Left renal cortex interstitium (tissue), 4 donors: ENCODE measurements around the gene MAP7D2. TPM values are rescaled to one million over a fixed set of nuclear protein-coding genes. Genes with fewer than 3 reads are reported as not detected.
"Not testable (repeated sequence)": the region's sequence is repeated elsewhere in the genome, so short reads cannot be mapped to it uniquely, and the experiment has no call there.

ENCODE experiments used
- DNase-seq, 4 donors: peaks; one replicate each; pipeline ENCODE4 v3.0.0-alpha.2; 2013; ENCODE audit warnings: low read depth in 4 of 4, low spot score in 2 of 4, missing footprints in 1 of 4
- polyA plus RNA-seq, 4 donors: library from polyadenylated mRNA; unstranded; fragments of 120-200 nt; gene quantifications; one replicate each; pipeline ENCODE4 v1.2.1, GENCODE V29; 2013; ENCODE audit not compliant: insufficient read length in 4 of 4

MAP7D2 gene
- polyA plus RNA-seq: 1 to 10 TPM; 2.4 to 5.1 (median 3.3) TPM

GRCh38 chrX:20116577-20117240, at the start of gene MAP7D2:
MAP7D2 (minus strand) TSS chrX:20116907; CDS start chrX:20116879, 28 bp downstream.
- no peak for DNase-seq

- DNase-seq: not testable (repeated sequence)
Measured at GRCh38 chrX:20162516-20162915, 45.8 kb upstream of the MAP7D2 start.

- DNase-seq: no peak
Measured at GRCh38 chrX:20159797-20160385, 43.2 kb upstream of the MAP7D2 start.

- DNase-seq: no peak
Measured at GRCh38 chrX:20151689-20152088, 35.0 kb upstream of the MAP7D2 start.

GRCh38 chrX:20149326-20149725, 32.6 kb upstream of the MAP7D2 start:
- no peak for DNase-seq

- no peak for DNase-seq
Measured at GRCh38 chrX:20147561-20147960, 30.9 kb upstream of the MAP7D2 start.

- DNase-seq: no peak
Measured at GRCh38 chrX:20144491-20144890, 27.8 kb upstream of the MAP7D2 start.

GRCh38 chrX:20143561-20143960, 26.9 kb upstream of the MAP7D2 start:
- no peak for DNase-seq

- no peak for DNase-seq
Measured at GRCh38 chrX:20143111-20143510, 26.4 kb upstream of the MAP7D2 start.

- DNase-seq: peak; percentile 75 to 89 (median 83)
Measured at GRCh38 chrX:20141281-20142220, 24.8 kb upstream of the MAP7D2 start, which contains the start of gene EIF1AX. EIF1AX (minus strand) TSS chrX:20141838; CDS start chrX:20141640, 198 bp downstream.

GRCh38 chrX:20140420-20140819, 23.7 kb upstream of the MAP7D2 start:
- DNase-seq: no peak

GRCh38 chrX:20139966-20140365, 23.3 kb upstream of the MAP7D2 start:
- no peak for DNase-seq

GRCh38 chrX:20135944-20136343, 19.2 kb upstream of the MAP7D2 start:
- DNase-seq: no peak

- no peak for DNase-seq
Measured at GRCh38 chrX:20132666-20133065, 16.0 kb upstream of the MAP7D2 start.

GRCh38 chrX:20130357-20130756, 13.7 kb upstream of the MAP7D2 start:
- no peak for DNase-seq

GRCh38 chrX:20129547-20129946, 12.8 kb upstream of the MAP7D2 start:
- no peak for DNase-seq

GRCh38 chrX:20128670-20129069, 12.0 kb upstream of the MAP7D2 start:
- DNase-seq: no peak

GRCh38 chrX:20127440-20127839, 10.7 kb upstream of the MAP7D2 start:
- DNase-seq: not testable (repeated sequence)

GRCh38 chrX:20126833-20127232, 10.1 kb upstream of the MAP7D2 start:
- not testable (repeated sequence) for DNase-seq

GRCh38 chrX:20124964-20125363, 8.3 kb upstream of the MAP7D2 start:
- no peak for DNase-seq
